GF-D8 (cell line): ENCODE results near the gene FBXL16.

Experiments
- DNase-seq: peaks from one replicate; lab custom pipeline; 2025; lab: John Stamatoyannopoulos, UW

Gene FBXL16

DNA sequence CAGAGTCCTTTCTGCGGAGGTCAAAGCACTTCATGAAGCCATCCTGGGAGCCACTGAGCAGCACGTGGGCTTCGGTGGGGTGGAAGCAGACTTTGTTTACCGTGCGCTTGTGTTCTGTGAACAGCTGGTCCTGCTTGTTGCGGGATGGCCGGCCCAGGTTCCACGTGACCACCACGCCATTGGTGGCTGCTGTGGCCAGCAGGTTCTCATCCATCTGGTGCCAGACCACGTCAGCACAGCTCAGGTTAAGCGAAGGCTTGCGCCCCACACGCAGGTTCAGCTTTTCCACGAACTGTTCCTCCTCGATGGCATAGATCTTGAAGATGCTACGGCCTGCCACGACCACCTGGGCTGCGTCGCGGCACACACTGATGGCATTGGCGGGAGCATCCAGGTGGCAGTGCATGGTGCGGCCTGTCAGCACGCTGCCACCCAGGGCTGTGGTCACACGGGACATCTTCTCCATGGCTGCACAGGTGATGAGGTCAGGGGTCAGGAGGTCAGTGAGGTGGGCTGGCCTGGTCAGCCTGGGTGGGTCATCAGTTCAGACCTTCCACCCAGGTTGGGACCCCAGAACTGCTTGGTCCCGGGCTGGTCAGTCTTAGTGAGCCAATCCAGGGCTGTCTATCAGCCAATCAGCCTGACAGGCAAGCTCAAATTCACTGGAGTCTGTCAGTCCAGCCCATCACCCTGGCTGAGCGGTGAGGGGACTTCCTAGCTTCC lies 16.3 kb downstream of the FBXL16 start:
- DNase-seq, result no peak

DNA sequence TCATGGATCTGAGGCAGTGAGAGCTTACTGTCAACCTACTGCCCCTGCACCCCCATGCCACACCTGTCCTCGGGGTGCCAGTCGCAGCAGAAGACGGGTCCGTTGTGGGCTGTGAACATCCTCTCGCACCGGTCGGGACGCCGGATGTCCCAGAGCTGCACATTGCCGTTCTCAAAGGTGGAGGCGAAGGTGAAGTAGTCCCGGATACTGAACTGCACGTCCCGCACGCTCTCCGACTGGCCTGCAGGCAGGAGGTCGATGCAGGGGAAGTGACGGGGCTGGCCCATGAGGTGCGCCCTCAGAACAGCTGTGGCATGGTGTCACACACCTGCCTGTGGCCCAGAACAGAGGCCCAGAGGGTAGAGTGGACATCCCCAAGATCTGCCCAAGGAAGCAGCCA lies 18.1 kb downstream of the FBXL16 start:
- DNase-seq, result no peak

- no peak for DNase-seq
Measured at GRCh38 chr16:686459-687260, 18.9 kb downstream of the FBXL16 start.

- DNase-seq, result no peak
Measured at GRCh38 chr16:685967-686366, 19.6 kb downstream of the FBXL16 start.

GRCh38 chr16:684961-685696 lies 20.5 kb downstream of the FBXL16 start:
- no peak for DNase-seq

DNA sequence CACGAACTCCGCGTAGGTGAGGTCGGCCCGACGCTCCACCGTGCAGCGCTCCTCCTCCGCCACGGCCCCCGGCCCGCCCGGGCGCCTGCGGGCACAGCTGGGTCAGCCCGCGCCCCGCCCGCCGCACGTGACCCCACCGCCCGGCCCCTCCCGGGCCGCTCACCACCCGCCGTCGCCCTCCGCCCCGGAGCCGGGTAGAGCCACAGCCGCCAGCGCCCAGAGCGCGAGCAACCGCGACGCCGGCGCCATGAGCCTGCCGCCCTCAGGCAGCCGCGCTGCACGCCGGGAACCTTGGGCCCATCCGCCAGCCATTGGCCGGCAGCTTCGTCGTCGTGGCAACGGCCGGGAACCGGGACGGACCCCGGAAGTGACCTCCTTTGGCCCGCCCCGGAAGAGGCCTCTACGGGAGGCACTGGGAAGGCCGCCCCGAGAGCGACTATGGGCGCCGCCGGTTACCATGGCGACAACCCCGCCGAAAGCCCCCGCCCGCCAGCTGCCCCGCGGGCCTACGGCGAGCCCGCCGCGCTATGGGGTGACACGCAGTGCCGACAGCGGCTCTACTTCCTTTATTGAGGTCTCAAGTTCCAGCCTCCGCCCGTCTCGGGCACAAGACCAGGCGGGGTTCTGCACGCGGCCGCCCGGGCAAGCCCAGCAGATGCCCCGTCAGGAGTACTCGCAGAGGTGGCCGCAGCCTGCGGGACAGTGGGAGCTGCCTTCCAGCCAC lies 21.4 kb downstream of the FBXL16 start, which contains the start of gene JMJD8:
JMJD8 (minus strand) TSS at position 264 of the 724 bp plus-strand sequence; CDS start at position 249, 15 bp downstream.
- peak; percentile 90 for DNase-seq

DNA sequence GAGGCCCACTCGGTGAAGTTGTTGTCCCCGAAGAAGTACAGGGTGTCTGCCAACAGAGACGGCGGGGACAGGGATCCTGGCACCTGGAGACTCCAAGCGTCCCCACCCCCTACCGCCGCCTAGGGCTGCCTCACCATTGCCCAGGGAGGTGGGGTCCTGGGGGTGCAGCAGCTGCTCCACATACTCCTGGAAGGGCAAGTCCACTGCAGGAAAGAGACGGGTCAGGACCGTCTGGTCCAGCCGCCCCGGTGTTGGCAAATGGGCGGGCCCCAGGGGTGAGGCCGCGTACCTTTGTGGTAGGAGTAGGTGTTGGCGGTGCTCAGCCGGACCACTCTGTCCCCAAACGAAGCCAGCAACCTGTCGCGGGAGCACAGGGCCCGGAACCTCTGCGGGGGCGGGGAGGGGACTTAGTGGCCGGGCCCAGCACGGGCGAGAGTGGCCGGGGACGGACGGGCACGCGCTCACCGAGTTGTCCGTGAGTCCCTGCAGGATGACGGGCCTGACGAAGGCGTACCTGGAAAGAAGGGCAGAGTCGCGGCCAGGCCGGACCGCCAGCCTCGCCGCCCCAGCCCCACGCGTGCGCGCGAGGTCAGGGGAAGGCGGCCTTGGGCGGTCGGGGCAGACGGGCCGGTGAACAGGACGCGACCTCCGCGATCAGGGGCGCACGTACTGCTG lies 22.1 kb downstream of the FBXL16 start:
- no peak for DNase-seq

DNA sequence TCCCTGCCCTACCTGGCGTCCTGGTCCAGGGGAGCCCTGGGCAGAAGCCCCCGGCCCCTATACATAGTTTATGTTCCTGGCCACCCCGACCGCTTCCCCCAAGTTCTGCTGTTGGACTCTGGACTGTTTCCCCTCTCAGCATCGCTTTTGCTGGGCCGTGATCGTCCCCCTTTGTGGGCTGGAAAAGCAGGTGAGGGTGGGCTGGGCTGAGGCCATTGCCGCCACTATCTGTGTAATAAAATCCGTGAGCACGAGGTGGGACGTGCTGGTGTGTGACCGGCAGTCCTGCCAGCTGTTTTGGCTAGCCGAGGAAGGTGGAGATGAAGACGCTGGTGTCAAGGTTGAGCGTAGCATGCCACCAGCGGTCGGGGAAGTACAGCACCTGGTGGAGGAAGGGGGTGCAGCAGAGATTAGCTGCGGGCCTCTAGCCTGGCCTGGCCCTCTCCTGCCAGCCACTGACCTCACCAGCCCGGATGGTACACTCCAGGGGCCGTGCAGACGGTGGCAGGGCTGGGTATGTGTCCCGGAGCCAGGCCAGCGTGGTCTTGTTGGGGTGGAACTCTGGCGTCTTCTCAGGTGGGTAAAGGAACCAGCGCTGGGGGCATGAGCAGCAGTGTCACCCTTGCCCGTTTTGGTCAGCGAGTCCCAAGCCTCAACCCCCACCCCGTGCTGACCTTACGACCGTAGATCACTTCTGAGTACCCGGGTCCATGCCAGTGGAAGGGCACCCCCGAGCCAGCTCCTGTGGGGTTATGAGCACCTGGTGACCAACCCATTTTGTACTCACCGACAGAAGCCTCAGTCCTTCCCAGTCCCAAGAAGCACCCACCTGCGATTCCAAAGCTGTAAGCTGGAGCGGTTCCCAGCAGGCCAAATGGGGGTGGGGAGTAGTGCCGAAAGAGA lies 22.9 kb downstream of the FBXL16 start:
- no peak for DNase-seq

DNA sequence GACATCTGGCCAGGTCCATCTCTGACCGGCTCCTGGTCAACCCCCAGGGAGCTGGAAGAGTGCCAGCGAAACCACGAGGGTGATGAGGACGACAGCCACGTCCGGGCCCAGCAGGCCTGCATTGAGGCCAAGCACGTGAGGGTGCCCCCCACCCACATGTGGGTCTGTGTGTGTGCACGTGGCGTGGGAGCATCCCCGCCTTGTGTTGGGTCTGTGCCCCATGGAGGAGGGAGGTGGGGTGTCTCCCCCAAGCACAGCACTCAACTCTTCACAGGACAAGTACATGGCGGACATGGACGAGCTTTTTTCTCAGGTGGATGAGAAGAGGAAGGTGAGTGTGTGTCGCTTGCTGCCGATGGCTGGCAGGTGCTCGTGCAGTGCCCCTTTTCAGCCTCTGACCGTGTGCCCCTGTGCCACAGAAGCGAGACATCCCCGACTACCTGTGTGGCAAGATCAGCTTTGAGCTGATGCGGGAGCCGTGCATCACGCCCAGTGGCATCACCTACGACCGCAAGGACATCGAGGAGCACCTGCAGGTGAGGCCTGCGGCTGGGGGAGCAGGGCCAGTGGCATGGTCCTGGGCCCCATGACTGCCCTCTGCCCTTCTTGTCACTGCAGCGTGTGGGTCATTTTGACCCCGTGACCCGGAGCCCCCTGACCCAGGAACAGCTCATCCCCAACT lies 23.7 kb downstream of the FBXL16 start:
- no peak for DNase-seq

- DNase-seq, result peak; percentile 22
Measured at GRCh38 chr16:680967-681745, 24.4 kb downstream of the FBXL16 start.

GRCh38 chr16:680625-680945 lies 25.0 kb downstream of the FBXL16 start:
- DNase-seq, result no peak

DNA sequence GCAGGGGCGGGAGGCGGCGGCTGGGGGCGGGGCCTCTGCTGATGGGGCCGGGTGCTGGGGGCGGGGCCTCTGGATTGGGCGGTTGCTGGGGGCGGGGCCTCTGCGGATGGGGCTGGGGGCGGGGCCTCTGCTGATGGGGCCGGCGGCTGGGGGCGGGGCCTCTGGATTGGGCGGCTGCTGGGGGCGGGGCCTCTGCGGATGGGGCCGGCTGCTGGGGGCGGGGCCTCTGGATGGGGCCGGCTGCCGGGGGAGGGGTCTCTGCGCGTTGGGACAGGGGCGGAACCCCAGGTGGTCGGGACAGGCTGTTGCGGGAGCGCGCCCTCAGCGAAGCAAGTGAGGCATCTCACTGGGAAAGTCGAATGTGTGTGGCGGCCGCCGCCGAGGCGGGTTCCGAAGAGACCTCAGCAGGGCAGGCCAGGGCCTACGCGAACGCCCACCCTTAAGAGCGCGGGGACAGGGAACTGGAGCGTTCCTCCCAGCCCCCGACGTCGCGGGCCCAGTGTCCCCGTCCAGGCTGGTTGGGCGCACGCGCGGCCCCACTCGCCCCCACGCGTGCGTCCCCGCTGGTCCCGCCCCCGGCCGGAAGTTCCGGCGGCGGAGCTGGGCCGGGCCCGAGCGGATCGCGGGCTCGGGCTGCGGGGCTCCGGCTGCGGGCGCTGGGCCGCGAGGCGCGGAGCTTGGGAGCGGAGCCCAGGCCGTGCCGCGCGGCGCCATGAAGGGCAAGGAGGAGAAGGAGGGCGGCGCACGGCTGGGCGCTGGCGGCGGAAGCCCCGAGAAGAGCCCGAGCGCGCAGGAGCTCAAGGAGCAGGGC lies 25.6 kb downstream of the FBXL16 start, which contains the start of gene STUB1:
STUB1 (plus strand) TSS at position 597 of the 811 bp plus-strand sequence; CDS start at position 713, 116 bp downstream.
- DNase-seq, result peak; percentile 51

DNA sequence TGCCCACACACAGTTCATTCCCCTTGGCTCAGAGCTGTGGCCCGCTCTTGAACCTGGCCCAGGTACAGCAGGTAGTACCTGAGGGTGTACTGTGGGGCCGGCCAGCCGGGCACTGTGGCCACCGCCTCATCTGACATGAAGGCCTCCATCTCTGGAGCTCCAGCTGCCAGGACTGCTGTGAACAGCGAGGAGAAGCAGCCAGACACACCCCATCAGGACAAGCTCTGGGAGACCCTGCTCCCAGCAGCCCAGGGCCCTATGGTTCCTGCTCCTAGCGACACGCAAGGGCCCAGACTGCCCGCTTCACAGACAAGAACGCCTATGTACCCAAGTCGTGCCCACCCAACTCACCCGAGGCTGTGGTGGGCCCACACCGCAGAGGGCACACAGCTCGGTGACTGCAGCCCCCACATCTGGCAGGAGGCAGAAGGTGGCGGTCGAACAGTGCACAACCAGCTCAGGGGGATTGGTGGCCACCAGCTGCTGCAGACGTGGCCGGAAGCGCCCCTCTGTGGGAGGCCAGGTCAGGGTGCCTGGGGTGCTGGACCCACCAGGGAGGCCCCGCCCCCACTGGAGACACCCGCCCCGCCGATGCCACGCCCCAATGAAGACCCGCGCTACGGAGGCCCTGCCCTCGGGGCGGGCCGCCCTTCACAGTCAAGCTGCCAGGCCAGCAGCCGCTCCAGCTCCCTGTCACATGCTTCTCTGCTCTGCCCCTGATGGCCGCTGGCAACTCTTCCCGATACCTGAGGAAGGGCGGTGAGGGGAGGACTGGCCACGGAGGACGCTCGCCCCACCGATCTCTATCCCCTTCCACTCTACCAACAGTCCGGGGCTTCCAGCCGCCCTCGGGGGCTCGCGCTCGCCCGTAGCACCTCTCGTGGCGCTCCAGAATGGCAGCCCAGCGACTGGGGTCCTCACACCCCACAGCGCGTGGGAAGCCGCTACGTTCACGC lies 26.5 kb downstream of the FBXL16 start:
- DNase-seq, result no peak

DNA sequence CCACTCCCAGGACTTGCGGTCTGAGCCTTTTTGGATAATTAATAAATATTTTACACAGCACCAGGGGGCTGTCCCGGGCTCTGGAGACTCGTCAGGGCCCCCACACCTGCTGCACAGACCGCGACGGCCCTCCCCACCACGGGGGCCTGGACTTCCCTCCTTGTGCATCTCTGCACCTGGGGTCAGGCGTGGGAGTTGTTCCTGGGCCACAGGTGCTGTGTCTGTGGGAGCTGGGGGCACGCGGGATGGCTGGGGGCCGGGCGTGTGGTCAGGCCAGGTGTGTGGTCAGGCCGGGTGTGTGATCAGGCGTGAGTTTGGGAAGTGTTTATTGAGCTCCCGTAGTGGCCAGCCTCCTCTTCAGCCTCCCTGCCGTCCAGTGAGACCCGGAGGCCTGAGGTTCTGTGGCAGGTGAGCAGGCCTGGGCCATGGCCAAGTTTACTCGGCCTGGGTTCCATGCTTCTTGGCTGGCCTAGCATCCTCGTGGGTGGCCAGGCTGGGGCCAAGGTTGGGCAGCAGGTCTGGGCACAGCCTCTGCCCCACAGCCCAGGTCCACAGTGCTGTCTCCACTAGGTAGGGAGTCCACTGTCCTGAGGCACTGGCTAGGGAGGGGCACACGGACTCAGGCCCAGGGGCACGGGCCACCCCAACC lies 27.3 kb downstream of the FBXL16 start:
- no peak for DNase-seq

- no peak for DNase-seq
Measured at GRCh38 chr16:677316-678190, 28.0 kb downstream of the FBXL16 start.
